IMR-90 (cell line): ENCODE data around the gene NUP93. TPM values are rescaled to one million over a fixed set of nuclear protein-coding genes. Genes with fewer than 3 reads are reported as not detected.

ENCODE experiments used
- ATAC-seq: fragments of 200-7000 bp; cut with Tn5 transposase; 2 replicates; pipeline ENCODE4 v1.9.1; 2020; ENCODE audit warnings: low read depth, mild to moderate bottlenecking, moderate library complexity
- BruUV-seq: library from RNA; stranded (reverse); fragments of 400-500 nt; replicated peaks from 2 replicates; lab custom pipeline; 2021; lab: Mats Ljungman, UMichigan
- CTCF ChIA-PET: fragments of 300-600 bp; formaldehyde crosslinking; extraction: SDS; loops from one replicate; lab custom pipeline; 2021; ENCODE audit warnings: antibody characterized with exemption; lab: Yijun Ruan, JAX
- POLR2A ChIA-PET: fragments of 300-600 bp; sonication (Branson Sonifier 250); formaldehyde crosslinking; loops from one replicate; lab custom pipeline; 2022; ENCODE audit warnings: antibody characterized with exemption; ENCODE audit not compliant: unreplicated experiment; lab: Charles Lee
- DNase-seq: peaks from one replicate; pipeline ENCODE4 v3.0.0; 2013
- H2AFZ ChIP-seq: replicated peaks from 2 replicates; pipeline ENCODE3; 2013; ENCODE audit warnings: low read length, mild to moderate bottlenecking; ENCODE audit not compliant: poor library complexity
- H2AK5ac ChIP-seq: 2 replicates; pipeline ENCODE4 v1.6.1; 2013; ENCODE audit warnings: low read depth, low read length, inconsistent platforms
- H2AK9ac ChIP-seq: replicated peaks from 2 replicates; pipeline ENCODE3; 2013; ENCODE audit warnings: mild to moderate bottlenecking, low read depth, low read length, moderate library complexity; ENCODE audit not compliant: poor library complexity
- H2BK120ac ChIP-seq: 2 replicates; pipeline ENCODE4 v1.6.1; 2013; ENCODE audit warnings: low read depth, low read length, inconsistent platforms
- H2BK15ac ChIP-seq: 3 replicates; pipeline ENCODE4 v1.6.1; 2013; ENCODE audit warnings: low read depth, low read length, inconsistent platforms
- H2BK20ac ChIP-seq: 2 replicates; pipeline ENCODE4 v1.6.1; 2013; ENCODE audit warnings: low read depth, mild to moderate bottlenecking, inconsistent platforms, low read length, moderate library complexity
- H2BK5ac ChIP-seq: 2 replicates; pipeline ENCODE4 v1.6.1; 2013; ENCODE audit warnings: mild to moderate bottlenecking, low read depth, low read length, inconsistent platforms; ENCODE audit not compliant: poor library complexity, severe bottlenecking
- H3K14ac ChIP-seq: replicated peaks from 2 replicates; pipeline ENCODE4 v1.6.1; 2013; ENCODE audit warnings: low read depth, low read length, inconsistent platforms
- H3K18ac ChIP-seq: 2 replicates; pipeline ENCODE4 v1.6.1; 2013; ENCODE audit warnings: low read depth, low read length, control low read depth
- H3K23ac ChIP-seq: 2 replicates; pipeline ENCODE4 v1.6.1; 2013; ENCODE audit warnings: low read depth, low read length, inconsistent platforms
- H3K27ac ChIP-seq: 2 replicates; pipeline ENCODE4 v1.5.1; 2013; ENCODE audit warnings: mild to moderate bottlenecking, control low read depth, low read length; ENCODE audit not compliant: insufficient read depth
- H3K27me3 ChIP-seq: 2 replicates; pipeline ENCODE4 v1.6.1; 2013; ENCODE audit warnings: low read length; ENCODE audit not compliant: control insufficient read depth, insufficient read depth
- H3K36me3 ChIP-seq: 2 replicates; pipeline ENCODE4 v1.6.1; 2013; ENCODE audit warnings: low read length, mixed read lengths; ENCODE audit not compliant: control insufficient read depth, insufficient read depth
- H3K4ac ChIP-seq: 2 replicates; pipeline ENCODE4 v1.6.1; 2013; ENCODE audit warnings: low read depth, low read length, inconsistent platforms
- H3K4me1 ChIP-seq: 2 replicates; pipeline ENCODE4 v1.6.1; 2013; ENCODE audit warnings: low read length, mixed read lengths; ENCODE audit not compliant: control insufficient read depth, insufficient read depth
- H3K4me2 ChIP-seq: 2 replicates; pipeline ENCODE4 v1.6.1; 2013; ENCODE audit warnings: low read depth, mild to moderate bottlenecking, control low read depth, low read length, moderate library complexity
- H3K4me3 ChIP-seq: 2 replicates; pipeline ENCODE4 v1.5.1; 2013; ENCODE audit warnings: low read depth, mild to moderate bottlenecking, control low read depth, low read length, moderate library complexity; ENCODE audit not compliant: insufficient read depth
- H3K56ac ChIP-seq: 2 replicates; pipeline ENCODE4 v1.6.1; 2013; ENCODE audit warnings: low read length, inconsistent platforms; ENCODE audit not compliant: insufficient read depth; ENCODE audit errors: extremely low read depth
- H3K79me1 ChIP-seq, 2 experiments: 2 replicates each; pipeline ENCODE4 v1.6.1; 2013; ENCODE audit warnings: low read length in 2 of 2, inconsistent platforms in 1 of 2, low read depth in 1 of 2
- H3K9ac ChIP-seq: 2 replicates; pipeline ENCODE4 v1.6.1; 2013; ENCODE audit warnings: low read depth, low read length, control low read depth
- H3K9me1 ChIP-seq: 2 replicates; pipeline ENCODE4 v1.6.1; 2013; ENCODE audit warnings: low read length, inconsistent platforms; ENCODE audit not compliant: insufficient read depth
- H3K9me3 ChIP-seq: 2 replicates; pipeline ENCODE4 v1.6.1; 2013; ENCODE audit warnings: low read length; ENCODE audit not compliant: control insufficient read depth, insufficient read depth
- H4K20me1 ChIP-seq: 2 replicates; pipeline ENCODE4 v1.6.1; 2013; ENCODE audit warnings: low read length, inconsistent platforms; ENCODE audit not compliant: insufficient read depth
- H4K5ac ChIP-seq: 2 replicates; pipeline ENCODE4 v1.6.1; 2013; ENCODE audit warnings: mild to moderate bottlenecking, low read depth, low read length, control low read depth
- H4K8ac ChIP-seq, 2 experiments: 2 replicates each; pipeline ENCODE4 v1.6.1; 2013; ENCODE audit warnings: low read depth in 2 of 2, low read length in 2 of 2, control low read depth in 1 of 2, inconsistent platforms in 1 of 2
- H4K91ac ChIP-seq: 2 replicates; pipeline ENCODE4 v1.6.1; 2013; ENCODE audit warnings: low read depth, low read length, inconsistent platforms; ENCODE audit not compliant: insufficient read depth
- BHLHE40 ChIP-seq: fragments of 150-350 bp; IDR thresholded peaks from 2 replicates; pipeline ENCODE4 v1.6.1; 2016; ENCODE audit warnings: mild to moderate bottlenecking, low read depth, low read length
- CEBPB ChIP-seq: IDR thresholded peaks from 2 replicates; pipeline ENCODE4 v1.6.1; 2012; ENCODE audit warnings: low read depth, low read length, improper control_type of control experiment
- CHD1 ChIP-seq: IDR thresholded peaks from 2 replicates; pipeline ENCODE4 v1.6.1; 2012; ENCODE audit warnings: low read depth, low read length, improper control_type of control experiment
- FOS ChIP-seq: fragments of 150-350 bp; IDR thresholded peaks from 2 replicates; pipeline ENCODE4 v1.6.1; 2016; ENCODE audit warnings: low read depth, low read length
- MAFK ChIP-seq: IDR thresholded peaks from 2 replicates; pipeline ENCODE4 v1.6.1; 2012; ENCODE audit warnings: low read depth, low read length, improper control_type of control experiment
- MAZ ChIP-seq: IDR thresholded peaks from 2 replicates; pipeline ENCODE4 v1.6.1; 2012; ENCODE audit warnings: low read depth, mild to moderate bottlenecking, low read length, improper control_type of control experiment, moderate library complexity, borderline replicate concordance
- MXI1 ChIP-seq: IDR thresholded peaks from 2 replicates; pipeline ENCODE4 v1.6.1; 2012; ENCODE audit warnings: low read depth, mild to moderate bottlenecking, low read length, moderate library complexity, borderline replicate concordance
- NFE2L2 ChIP-seq: fragments of 150-350 bp; IDR thresholded peaks from 2 replicates; pipeline ENCODE4 v1.6.1; 2016; ENCODE audit warnings: low read depth, mild to moderate bottlenecking, low read length
- POLR2A ChIP-seq: IDR thresholded peaks from 2 replicates; pipeline ENCODE4 v1.6.1; 2012; ENCODE audit warnings: mild to moderate bottlenecking, low read depth, low read length
- RFX5 ChIP-seq: IDR thresholded peaks from 2 replicates; pipeline ENCODE4 v1.8.0; 2012; ENCODE audit warnings: low read depth, mild to moderate bottlenecking, low read length, moderate library complexity
- SMC3 ChIP-seq: fragments of 150-350 bp; IDR thresholded peaks from 2 replicates; pipeline ENCODE4 v1.6.1; 2016; ENCODE audit warnings: low read depth, mild to moderate bottlenecking, antibody characterized with exemption, low read length, moderate library complexity
- WGBS, 2 experiments: methylation state at CpG; one replicate each; pipeline versions ENCODE4 v1.1.5 to v1.1.7; 2013; ENCODE audit warnings: missing lambda C conversion rate in 2 of 2; ENCODE audit not compliant: insufficient read length in 1 of 2; ENCODE audit errors: extremely low coverage in 2 of 2; 5-methylcytosine and 5-hydroxymethylcytosine counted together
- dilution Hi-C: fragments of 300-500 bp; cut with HindIII; formaldehyde crosslinking; loops from one replicate; pipeline ENCODE4 v1.14.3; 2018; ENCODE audit warnings: low sequenced_read_pairs; ENCODE audit not compliant: unreplicated experiment
- in situ Hi-C: fragments of 300-500 bp; cut with MboI; formaldehyde crosslinking; loops from 3 replicates; pipeline ENCODE4 v1.14.3; 2019; ENCODE audit warnings: low sequenced_read_pairs, inconsistent platforms, mixed read lengths
- intact Hi-C: fragments of 100-400 bp; cut with micrococcal nuclease; formaldehyde crosslinking; loops from 2 replicates; pipeline ENCODE4 v1.10.0; 2022
- polyA plus RNA-seq, 3 experiments: library from polyadenylated mRNA; depleted of rRNA; stranded (reverse); fragments of >200 nt; gene quantifications; 2 replicates each; pipeline ENCODE4 v1.2.3, GENCODE V29; 2012; ENCODE audit warnings: low replicate concordance in 1 of 3
- total RNA-seq: library from RNA; depleted of rRNA; stranded (reverse); fragments of >200 nt; gene quantifications from 2 replicates; pipeline ENCODE4 v1.2.3, GENCODE V29; 2012
- TF ChIP-seq, protein P1 (sequence below): fragments of 150-350 bp; IDR thresholded peaks from 2 replicates; pipeline ENCODE4 v1.6.1; 2016; ENCODE audit warnings: low read depth, mild to moderate bottlenecking, low read length, moderate library complexity, borderline replicate concordance
- TF ChIP-seq, protein P2 (sequence below): fragments of 150-350 bp; IDR thresholded peaks from 2 replicates; pipeline ENCODE4 v1.6.1; 2017; ENCODE audit warnings: mild to moderate bottlenecking, antibody characterized with exemption, low read length, low read depth
- TF ChIP-seq, protein P3 (sequence below): conservative IDR thresholded peaks from 2 replicates; pipeline ENCODE4 v1.5.1; 2012; ENCODE audit warnings: mild to moderate bottlenecking, low read depth, low read length, improper control_type of control experiment

NUP93 gene
- total and polyA plus RNA-seq, 2 of the 4 experiments (the other 2 are of a cell fraction), result 54.6 to 72.6 TPM

DNA sequence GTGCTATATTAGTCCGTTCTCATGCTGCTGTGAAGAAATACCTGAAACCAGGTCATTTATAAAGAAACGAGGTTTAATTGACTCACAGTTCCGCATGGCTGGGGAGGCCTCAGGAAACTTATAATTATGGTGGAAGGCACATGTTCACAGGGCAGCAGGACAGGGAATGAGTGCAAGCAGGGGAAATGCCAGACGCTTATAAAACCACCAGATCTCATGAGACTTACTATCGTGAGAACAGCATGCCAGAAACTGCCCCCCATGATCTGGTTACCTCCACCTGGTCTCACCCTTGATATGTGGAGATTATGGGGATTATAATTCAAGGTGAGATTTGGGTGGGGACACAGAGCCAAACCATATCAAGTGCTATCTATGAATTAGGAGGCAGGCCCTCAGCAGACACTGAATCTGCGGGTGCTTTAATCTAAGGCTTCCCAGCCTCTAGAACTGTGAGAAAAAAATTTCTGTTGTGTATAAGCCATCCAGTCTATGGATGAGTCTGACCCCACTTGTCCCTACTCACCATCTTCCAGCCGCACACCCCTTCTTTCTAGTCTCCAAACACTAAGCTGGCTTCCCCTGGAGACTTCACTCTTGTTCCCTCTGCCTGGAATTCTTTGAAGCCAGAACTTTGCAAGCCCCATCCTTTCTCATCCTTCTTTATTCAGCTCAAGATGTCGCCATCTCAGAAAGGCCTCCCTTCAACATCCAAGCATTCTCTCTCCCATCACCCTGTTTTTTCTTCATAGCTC is 772 bp upstream of the NUP93 start:
- Histone ChIP-seq H2BK15ac (peak overlapping the region; percentile 43; the same call in 1 of the 3 replicates), H3K23ac (peak overlapping the region; percentile 69), H3K56ac (peak overlapping the region; percentile 48), H2BK5ac (peak overlapping the region; percentile 73), H3K4ac (peak overlapping the region; percentile 88), H3K9me1 (peaks cover 3% of the 10 kb centered on the region; the same call in 1 of the 2 replicates), H3K14ac (peak overlapping the region; percentile 97), H3K4me2 (peak overlapping the region; percentile 67), H4K20me1 (no peaks in the 10 kb centered on the region; the same call in none of the 2 replicates), H3K36me3 (no peaks in the 10 kb centered on the region), H3K9me3 (no peaks in the 10 kb centered on the region), H4K5ac (peak overlapping the region; percentile 37), H2AK5ac (peak overlapping the region; percentile 5; the same call in 1 of the 2 replicates), H4K91ac (peak overlapping the region; percentile 74), H3K27ac (peak overlapping the region; percentile 65), H2AFZ (peak overlapping the region; percentile 92), H3K4me3 (peak overlapping the region; percentile 50), H2BK20ac (no peak overlapping the region), H2BK120ac (peak overlapping the region; percentile 78), H3K4me1 (0 out of 2 replicates have a peak, but pooled peaks cover 1% of the 10 kb centered on the region), H3K79me1 (peaks cover 22 to 53% of the 10 kb centered on the region in 2 experiments), H3K18ac (peak overlapping the region; percentile 46), H3K9ac (peak overlapping the region; percentile 72), H3K27me3 (no peaks in the 10 kb centered on the region), H2AK9ac (peak overlapping the region; percentile 10), H4K8ac (peak overlapping the region; percentile 74 to 89)
- peak; percentile 20 for ATAC-seq
- ChIA-PET POLR2A (interaction anchor here (0.6 to 0.7 kb wide), 2 partner anchors 13 to 122 kb away, joined by 3 to 8 read pairs; no protein-coding TSS in a partner anchor), CTCF (interaction anchor here (0.6 kb wide), 1 partner anchor 193 kb away, joined by 5 read pairs; no protein-coding TSS in a partner anchor)
- 60% methylated on average over 5 of the region's 8 CpGs; no CpG with 5 or more reads in 1 of the 2 experiments for WGBS, 2 experiments
- dilution Hi-C loops (no loop called here), intact Hi-C loops (no loop called here), in situ Hi-C loops (no loop called here)
- no TSS peak for BruUV-seq
- no peak for DNase-seq
- TF ChIP-seq, protein P1, sequence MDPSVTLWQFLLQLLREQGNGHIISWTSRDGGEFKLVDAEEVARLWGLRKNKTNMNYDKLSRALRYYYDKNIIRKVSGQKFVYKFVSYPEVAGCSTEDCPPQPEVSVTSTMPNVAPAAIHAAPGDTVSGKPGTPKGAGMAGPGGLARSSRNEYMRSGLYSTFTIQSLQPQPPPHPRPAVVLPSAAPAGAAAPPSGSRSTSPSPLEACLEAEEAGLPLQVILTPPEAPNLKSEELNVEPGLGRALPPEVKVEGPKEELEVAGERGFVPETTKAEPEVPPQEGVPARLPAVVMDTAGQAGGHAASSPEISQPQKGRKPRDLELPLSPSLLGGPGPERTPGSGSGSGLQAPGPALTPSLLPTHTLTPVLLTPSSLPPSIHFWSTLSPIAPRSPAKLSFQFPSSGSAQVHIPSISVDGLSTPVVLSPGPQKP, result no peak
- TF ChIP-seq CEBPB (no peak), RFX5 (no peak), BHLHE40 (no peak), NFE2L2 (no peak), MAZ (no peak), MXI1 (no peak), MAFK (no peak), POLR2A (no peak), FOS (no peak), CHD1 (no peak), SMC3 (no peak)
- TF ChIP-seq, protein P2, sequence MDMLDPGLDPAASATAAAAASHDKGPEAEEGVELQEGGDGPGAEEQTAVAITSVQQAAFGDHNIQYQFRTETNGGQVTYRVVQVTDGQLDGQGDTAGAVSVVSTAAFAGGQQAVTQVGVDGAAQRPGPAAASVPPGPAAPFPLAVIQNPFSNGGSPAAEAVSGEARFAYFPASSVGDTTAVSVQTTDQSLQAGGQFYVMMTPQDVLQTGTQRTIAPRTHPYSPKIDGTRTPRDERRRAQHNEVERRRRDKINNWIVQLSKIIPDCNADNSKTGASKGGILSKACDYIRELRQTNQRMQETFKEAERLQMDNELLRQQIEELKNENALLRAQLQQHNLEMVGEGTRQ, result no peak
- TF ChIP-seq, protein P3, sequence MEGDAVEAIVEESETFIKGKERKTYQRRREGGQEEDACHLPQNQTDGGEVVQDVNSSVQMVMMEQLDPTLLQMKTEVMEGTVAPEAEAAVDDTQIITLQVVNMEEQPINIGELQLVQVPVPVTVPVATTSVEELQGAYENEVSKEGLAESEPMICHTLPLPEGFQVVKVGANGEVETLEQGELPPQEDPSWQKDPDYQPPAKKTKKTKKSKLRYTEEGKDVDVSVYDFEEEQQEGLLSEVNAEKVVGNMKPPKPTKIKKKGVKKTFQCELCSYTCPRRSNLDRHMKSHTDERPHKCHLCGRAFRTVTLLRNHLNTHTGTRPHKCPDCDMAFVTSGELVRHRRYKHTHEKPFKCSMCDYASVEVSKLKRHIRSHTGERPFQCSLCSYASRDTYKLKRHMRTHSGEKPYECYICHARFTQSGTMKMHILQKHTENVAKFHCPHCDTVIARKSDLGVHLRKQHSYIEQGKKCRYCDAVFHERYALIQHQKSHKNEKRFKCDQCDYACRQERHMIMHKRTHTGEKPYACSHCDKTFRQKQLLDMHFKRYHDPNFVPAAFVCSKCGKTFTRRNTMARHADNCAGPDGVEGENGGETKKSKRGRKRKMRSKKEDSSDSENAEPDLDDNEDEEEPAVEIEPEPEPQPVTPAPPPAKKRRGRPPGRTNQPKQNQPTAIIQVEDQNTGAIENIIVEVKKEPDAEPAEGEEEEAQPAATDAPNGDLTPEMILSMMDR, result no peak
